DMS53 treated with DMSO at 0.1 percent for 48 hours (cell line): ENCODE results near the gene SMC4.
"Not testable (repeated sequence)": the region's sequence is repeated elsewhere in the genome, so short reads cannot be mapped to it uniquely, and the experiment has no call there.

Experiments used
- DNase-seq: peaks from one replicate; lab custom pipeline; 2025; ENCODE audit not compliant: unreplicated experiment; lab: John Stamatoyannopoulos, UW

SMC4 gene

DNA sequence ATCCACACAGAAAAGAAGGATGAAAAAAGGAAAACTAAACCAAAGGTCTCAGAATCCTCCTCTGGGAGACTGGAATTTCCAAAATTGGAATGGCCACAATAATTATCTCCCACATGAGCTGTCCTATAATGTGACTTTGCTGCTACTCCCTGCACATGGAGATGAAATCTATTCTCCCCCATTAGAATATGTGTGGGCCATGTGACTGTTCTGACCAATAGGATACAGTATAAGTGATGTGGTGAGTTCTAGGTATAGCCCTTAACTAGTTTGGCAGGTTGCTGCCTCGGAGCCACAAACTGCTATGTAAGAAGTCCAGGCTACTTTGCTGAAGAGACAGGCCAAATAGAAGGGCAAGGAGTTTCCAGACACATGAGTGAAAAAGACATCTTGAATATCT lies 45.0 kb downstream of the SMC4 start:
- DNase-seq: no peak

DNA sequence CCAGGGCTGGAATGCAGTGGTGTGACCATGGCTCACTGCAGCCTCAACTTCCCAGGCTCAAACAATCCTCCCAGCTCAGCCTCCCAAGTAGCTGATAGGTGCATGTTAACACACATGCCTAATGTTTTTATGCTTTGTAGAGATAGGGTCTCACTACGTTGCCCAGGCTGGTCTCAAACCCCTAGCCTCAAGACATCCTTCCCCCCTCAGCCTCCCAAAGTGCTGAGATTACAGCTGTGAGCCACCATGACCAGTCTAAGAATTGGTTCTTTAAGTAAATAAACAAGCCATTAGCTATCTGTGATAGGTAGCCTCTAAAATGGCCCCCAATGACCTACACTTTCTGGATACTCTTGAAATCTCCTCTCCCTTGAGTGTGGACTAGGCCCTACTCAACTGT lies 46.4 kb downstream of the SMC4 start:
- DNase-seq: no peak

DNA sequence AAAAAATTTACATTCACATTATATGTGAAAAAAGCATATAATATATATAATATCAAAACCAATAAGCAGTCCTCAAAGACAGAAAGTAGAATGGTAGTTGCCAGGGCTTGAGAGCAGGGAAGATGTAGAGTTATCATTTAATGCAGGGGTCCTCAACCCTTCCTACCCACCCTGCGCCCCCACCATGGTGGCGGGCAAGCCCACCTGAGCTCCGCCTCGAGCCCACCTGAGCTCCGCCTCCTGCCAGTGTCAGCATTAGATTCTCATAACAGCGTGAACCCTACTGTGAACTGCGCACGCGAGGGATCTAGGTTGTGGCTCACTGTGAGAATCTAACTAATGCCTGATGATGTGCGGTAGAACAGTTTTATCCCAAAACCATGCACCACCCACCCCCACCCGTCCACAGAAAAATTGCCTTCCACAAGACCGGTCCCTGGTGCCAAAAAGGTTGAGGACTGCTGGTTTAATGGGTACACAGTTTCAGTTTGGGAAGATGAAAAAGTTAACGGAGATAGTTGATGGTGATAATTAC lies 47.1 kb downstream of the SMC4 start:
- DNase-seq: no peak

DNA sequence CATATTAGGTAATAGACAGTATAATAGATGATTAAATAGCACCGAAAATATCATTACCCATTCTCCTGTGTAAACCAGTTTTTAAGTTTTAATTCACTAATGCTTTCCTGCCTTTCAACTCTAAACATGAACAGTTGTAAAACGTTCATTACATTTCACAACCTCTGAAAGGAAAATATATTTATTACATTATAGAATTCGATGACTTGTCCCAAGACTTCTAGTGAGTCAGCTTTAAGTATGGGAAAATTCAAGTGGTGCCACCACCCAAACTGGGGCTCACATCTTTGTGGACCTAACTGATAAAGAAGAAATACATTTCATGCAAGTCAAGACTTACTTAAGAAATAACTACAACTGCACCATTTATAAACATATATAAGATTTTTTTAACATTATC lies 48.1 kb downstream of the SMC4 start:
- no peak for DNase-seq

DNA sequence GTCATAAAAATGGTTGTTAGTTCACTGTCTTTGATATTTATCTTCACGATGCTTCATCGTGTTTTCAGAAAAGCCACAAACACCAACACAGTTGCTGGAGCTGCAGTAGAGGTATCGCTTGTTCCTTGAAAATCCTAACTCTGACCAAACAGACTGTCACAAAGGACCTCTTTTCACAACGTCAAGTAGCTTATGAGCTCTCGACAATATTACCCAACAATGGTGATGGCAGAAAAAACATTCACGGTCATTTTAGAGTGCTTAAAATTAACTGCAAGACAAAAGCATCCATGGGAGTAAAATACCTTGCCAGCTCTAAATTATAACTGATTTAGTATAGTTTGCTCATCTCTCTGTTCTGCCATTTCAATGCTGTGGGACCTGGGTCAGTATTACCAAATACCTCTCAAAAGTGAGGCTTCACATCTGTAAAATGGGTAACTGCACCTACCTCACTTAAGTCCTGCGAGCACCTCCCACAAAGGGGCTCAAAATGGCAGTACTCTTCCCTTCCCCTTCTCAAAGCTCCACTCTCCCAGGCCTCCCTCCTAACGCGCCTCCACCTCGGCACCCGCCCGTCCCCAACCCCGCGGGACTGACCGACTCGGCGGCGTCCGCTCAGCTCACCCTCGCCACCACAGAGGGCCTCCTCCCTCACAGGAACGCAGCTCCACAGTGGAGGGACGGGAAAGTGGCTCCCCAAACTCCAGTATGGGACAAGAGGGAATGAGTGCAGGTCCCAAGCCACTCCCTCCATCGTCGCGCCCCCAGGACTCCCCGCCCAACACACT lies 49.6 kb downstream of the SMC4 start:
- peak; percentile 40 for DNase-seq

DNA sequence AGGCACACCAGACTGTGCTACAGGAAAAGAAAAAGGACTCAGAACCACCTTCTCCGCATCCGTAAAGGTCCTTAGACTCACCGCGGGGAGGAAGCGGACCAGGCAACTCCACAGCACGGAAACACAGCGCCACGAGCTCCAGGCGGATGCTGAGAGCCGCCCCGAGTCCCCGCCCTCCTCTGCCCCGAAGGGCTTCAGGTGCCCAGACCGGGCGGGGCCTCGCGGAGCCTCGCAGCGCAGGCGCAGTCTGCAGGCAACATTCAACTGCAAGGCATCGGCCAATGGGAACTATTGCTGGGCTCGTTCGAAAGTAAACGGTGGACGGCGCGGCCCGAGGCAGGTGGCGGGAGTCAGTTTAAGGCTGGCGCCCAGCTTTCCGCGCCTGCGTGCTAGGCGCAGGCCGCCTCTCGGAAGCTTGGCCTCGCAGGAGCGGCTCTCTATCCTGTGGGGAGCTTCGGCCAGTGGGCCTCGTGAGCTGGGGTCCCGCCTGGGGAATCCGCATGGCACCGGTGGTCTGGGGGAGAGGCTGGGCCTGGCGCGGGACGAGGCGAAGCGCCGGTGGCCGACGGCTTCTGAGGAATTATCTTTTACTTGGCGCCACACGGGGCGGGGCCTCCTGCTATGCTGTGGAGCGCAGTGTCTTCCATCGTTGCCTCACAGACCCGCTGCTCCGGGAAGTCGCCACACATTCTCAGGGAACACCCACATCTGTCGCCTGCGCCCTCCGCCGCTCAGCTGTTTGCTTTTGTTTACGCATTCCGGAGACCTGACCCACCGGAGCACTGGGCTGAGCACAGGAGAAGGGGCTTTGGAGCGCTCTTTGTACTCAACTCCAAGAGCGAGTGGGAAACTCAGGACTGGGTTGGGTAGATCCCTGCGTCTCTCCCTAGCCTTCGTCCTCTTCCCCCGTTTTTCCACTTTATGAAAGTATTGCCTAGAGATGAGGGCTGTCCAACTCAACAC lies 50.5 kb downstream of the SMC4 start, which contains the start of gene TRIM59:
TSS of gene TRIM59 (minus strand) at position 151 of the 963 bp plus-strand sequence. CDS start 10,603 bp downstream, outside the sequence.
- peak; percentile 86 for DNase-seq

DNA sequence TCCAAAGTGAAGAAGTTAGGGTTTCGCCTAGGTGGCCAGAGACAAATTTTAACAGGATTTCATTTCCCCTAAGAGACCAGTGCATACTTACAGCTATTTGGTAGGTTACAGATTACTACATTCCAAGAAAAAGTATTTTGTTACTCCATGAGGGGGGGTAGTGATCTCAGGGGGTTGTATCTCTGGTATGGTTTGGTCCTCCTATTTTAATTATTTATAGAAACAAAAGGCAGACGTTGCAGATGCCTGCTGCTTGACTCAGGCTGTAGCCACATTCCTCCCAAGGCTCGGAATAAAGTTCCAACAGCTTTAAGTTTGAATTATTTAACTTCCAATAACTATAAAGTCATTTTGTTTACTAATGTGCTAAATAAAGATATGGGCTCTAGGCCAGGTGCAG lies 51.4 kb downstream of the SMC4 start:
- no peak for DNase-seq

DNA sequence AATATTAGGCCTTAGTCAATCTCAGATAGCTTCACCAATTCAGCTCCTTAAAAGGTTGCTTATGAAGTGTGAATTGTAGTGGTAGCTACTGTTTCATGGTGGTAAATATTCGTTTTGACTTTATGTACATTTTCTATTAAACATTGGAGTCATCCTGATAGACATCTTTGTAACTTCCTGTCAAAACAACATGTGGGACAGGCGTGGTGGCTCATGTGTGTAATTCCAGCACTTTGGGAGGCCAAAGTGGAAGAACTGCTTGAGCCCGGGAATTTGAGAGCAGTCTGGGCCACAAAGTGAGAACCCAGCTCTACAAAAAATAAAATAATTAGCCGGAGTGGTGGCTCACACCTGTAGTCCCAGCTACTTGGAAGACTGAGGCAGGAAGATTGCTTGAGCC lies 52.2 kb downstream of the SMC4 start:
- DNase-seq: no peak

DNA sequence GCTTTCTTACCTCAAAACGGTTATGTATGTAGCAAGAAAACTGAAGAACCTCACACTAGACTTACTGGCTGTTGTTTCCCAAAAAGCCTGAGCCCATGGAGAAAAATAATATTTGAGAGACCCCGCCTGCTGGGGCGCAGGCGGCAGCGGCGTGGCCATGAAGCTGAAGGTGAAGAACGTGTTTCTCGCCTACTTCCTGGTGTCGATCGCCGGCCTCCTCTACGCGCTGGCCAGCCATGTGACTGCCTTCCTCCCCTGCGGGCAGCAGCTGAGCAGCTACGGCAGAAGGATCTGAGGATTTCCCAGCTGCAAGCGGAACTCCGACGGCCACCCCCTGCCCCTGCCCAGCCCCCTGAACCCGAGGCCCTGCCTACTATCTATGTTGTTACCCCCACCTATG lies 52.8 kb downstream of the SMC4 start:
- DNase-seq: not testable (repeated sequence)

DNA sequence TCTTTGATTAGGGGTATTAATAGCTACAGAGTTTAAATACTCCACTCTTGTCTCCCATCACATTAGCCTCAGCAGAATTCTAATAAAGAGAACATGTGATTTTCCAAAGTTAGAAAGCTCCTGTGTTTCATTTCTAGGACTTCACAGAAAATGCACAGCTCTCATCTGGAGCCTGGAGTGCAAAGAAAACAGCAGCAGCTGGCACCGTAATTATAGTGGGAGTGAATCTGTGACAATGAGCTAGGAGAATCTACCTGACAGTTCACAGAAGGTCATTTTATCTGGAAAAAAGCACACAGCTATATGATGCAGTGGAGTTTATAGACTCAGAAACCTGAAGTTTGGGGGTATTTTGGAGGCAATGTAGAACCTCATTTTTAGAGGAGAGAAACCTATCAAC lies 55.5 kb downstream of the SMC4 start:
- peak; percentile 8 for DNase-seq

DNA sequence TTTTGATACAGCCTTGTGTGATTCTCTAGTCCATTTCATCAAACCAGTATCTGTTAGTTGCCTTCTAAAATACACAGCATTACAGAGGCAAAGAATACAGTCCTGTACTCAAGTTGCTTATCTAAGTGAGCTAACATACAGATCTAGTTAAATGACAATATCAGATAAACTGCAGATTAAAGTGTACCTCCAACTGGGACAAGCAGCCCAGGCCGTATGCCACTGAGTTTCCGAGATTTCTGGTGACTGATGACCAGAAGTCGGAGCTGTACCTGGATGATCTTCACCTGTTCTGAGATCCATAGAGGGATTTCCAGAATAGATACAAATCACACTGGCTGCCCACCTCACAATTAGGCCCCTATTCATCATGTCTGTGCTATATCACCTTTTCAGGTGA lies 56.4 kb downstream of the SMC4 start:
- no peak for DNase-seq

DNA sequence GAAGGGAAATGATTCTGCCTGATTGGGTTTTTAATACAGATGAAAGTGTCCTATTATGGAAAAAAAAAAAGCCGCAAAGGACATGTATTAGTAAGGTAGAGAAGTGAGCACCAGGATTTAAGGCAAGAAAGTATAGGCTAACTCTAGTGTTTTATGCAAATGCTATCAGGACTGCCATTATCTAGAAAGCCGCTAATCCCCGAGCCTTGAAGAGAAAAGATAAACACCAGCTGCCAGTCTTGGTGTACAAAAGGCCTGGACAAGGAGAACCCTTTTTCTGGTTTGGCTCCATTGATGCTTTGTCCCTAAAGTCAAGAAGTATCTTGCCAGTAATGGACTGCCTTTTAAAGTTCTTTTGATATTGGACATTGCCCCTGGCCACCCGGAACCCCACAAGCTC lies 58.7 kb downstream of the SMC4 start:
- DNase-seq: no peak

DNA sequence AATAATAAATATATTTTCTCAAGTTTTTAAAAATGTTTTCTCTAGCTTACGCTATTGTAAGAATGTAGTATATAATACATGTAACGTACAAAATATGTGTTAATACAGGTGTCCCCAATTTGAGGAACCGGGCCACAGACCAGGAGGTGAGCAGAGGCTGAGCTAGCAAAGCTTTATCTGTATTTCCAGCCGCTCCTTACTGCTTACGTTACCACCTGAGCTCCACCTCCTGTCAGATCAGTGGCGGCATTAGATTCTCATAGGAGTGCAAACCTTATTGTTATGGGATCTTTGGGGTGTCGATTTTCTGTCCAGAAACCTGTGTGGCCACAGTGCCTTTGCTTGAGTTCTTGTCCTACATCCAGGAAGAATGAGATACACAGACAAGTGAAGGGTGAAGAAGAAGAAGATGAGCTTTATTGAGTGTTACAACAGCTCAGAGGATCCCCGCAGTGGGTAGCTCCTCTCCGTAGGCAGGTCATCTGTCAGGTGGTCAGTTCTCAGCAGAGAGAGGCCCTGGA lies 60.1 kb downstream of the SMC4 start:
- no peak for DNase-seq

DNA sequence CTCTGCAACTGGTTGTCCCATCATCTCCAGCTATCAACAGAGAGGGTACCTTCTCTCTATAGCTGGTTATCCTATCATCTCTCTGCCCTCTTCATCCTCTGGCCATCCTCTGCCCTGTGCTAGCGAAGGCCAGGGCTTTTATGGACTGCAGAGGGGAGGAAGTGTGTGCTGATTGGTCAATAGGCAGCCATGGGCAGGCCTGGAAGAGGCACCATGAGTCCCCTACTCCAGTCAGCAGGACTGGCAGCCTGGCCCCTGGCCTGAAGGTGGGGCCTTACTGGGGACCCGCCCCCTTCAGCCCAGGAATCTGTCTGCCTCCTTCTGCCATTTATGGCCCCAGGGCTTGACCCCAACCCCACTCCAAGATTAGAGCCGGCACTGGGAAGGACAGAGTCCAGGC lies 60.6 kb downstream of the SMC4 start:
- no peak for DNase-seq

DNA sequence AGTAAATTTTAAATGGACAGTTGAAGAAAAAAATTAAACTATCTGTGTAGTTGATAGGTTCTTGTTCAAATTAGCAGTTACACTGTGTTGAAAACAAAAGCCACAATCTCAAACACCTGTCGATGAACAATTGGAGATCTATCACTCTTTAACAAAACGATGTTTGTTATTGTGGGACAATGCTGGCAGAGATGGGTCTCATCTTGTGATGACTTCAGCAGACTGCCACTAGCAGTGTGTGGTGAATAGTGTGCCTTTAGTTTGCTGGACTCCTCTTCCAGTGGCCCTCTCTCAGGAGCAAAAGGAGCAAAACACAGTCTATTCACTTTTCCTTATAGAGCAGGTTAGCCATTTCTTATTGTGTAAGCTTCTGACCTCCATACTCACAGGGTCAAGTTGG lies 64.9 kb downstream of the SMC4 start:
- DNase-seq: no peak

DNA sequence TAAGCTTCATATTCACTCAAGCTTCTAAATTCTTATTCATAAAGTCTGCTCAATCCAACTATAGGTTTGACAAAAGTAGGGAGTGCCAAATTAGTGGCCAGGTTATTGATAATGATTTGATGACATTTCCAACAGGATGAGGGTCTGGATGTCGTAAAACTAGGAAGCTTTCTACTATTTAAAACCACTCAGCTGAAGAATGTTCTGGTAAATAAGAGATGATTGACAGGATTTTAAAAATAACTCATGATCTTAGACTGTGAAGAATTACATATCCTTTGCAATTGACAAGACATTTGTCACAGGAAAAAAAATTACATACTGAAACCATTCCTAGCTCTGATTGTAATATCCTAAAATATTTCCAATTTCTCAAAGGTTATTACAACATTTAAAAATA lies 65.5 kb downstream of the SMC4 start:
- no peak for DNase-seq

DNA sequence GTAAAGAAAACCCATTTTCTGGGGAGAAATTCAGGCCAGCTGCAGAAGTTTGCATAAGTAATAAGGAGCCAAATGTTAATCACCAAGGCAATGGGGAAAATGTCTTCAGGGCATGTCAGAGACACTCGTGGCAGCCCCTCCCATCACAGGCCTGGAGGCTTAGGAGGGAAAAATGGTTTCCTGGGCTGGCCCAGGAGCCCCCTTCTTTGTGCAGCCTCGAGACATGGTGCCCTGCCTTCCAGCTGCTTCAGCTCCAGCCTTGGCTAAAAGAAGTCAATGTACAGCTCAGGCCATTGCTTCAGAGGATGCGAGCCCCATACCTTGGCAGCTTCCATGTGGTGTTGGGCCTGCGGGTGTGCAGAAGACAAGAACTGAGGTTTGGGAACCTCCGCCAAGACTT lies 70.7 kb downstream of the SMC4 start:
- no peak for DNase-seq

DNA sequence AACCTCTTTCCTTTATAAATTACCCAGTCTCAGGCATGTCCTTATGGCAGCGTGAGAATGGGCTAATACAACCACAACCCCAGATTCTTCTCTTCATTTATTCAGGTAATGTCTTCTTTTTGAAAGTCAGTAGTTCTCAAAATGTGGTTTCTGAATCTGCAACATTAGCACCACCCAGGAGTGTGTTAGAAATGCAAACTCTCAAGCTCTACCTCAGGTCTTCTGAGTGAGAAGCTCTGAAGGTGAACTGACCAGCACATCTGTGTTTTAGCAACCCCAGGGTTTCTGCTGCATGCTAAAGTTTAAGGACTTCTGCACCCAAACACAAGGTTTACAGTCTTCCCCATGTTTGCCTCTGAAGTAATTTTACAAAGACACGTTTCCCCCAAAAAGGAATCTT lies 72.4 kb downstream of the SMC4 start:
- no peak for DNase-seq

DNA sequence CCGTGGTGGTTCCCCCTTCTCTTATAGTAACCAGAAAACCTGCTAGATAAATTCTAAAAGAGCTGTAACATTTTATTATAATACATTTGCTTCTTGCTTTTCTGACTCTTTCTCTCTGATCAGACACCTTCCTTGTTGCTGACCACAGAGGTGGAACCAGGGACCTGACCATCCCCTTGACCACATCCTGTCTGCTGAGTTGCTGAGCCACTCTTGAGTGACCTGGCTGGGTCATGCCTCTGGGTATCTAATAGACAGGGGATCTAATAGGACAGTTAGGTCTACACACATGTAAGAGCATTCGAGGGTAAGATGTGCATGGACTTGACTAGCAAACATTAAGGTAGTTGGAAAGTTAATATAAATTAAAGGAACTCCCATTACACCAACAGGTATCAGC lies 72.9 kb downstream of the SMC4 start:
- no peak for DNase-seq

DNA sequence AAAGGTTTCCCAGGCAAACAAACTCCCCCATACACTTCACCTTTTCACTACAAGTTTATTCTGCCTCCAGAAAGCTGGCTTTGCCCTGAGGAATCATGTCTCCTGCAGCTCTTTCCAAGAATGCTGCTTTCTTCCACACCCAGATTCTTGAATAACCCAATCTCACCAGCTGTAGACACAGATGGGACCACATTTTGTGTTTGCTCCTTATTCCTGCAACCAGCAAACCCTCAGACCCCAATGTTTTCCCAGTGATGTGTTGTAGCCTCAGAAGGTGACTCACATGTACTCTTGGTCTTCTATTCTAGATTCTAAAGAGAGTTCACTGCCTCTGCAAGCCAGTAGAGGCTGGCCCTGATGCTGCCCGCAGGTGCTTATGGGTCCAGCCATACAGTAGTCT lies 73.8 kb downstream of the SMC4 start:
- DNase-seq: no peak

DNA sequence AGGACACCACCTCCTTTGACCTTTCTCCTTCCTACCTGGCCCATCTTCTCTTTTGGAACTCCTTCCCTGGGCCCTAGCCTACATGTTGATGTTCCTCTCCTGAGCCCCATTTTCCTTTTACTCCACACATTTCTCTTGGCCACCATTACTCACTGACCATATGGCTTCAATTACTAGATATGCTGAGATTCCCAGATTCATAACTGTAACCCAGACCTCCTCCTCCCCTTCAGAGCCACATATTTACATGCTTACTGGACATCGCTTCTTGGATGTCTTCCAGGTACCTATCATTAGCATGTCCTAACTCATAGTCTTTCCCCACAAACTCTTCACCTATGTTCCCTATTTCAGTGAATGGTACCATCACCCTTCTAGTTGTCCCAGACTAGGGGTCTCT lies 74.5 kb downstream of the SMC4 start:
- DNase-seq: no peak

DNA sequence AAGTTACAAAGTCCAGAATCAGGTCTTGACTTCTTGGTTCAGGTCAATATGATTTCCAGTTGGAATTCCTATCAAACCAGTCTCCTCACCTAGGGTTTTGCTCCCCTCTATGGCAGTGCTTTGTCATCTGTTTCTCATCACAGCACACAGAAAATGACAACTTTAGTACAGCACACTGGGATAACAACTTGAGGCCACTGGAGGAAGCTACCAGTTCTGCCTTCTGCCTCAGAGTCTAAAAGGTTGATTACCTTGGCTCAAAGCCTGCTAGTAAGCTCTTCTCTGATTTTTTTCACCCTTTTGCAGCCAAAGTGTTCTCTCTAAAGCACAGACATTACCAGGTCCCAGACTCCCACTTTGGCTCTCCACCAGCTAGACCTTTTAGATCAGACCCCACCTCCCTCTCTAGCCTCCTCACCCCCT lies 75.0 kb downstream of the SMC4 start:
- DNase-seq: no peak
